SK-N-SH (cell line): Measurements from ENCODE around the gene PTCD1. TPM values are rescaled to one million over a fixed set of nuclear protein-coding genes. Genes with fewer than 3 reads are reported as not detected.
A peak's percentile ranks its signal among the peaks of the same experiment; 100 is the strongest.

Experiments
- CTCF ChIA-PET: fragments of 300-600, 350-600 bp; formaldehyde crosslinking; extraction: SDS; loops from one replicate; lab custom pipeline; 2021; lab: Yijun Ruan, JAX
- POLR2A ChIA-PET: fragments of 350-600 bp; sonication (Branson Sonifier 250); formaldehyde crosslinking; extraction: SDS; loops from one replicate; lab custom pipeline; 2020; ENCODE audit warnings: antibody characterized with exemption, inconsistent platforms; lab: Yijun Ruan, JAX
- DNase-seq: peaks from one replicate; pipeline ENCODE4 v3.0.0; 2012
- H2AFZ ChIP-seq: fragments of 200-600 bp; sonication (generic); 2 replicates; pipeline ENCODE4 v1.8.1; 2016; ENCODE audit warnings: antibody characterized with exemption, mild to moderate bottlenecking, low read depth
- H3F3A ChIP-seq: fragments of 200-600 bp; sonication (generic); replicated peaks from 2 replicates; pipeline ENCODE3; 2016; ENCODE audit warnings: antibody characterized with exemption, mild to moderate bottlenecking; ENCODE audit not compliant: insufficient read depth
- H3K27ac ChIP-seq, 2 experiments: fragments of 200-500 bp in 1 of 2; fragments of 200-600 bp in 1 of 2; sonication (Bioruptor generic) in 1 of 2; sonication (generic), shearing (Covaris generic) in 1 of 2; 2 replicates each; pipeline versions ENCODE4 v1.5.1 to v1.6.1; 2014 to 2016; ENCODE audit warnings: low read depth in 2 of 2, inconsistent platforms in 1 of 2, low read length in 1 of 2, mild to moderate bottlenecking in 1 of 2, mixed read lengths in 1 of 2
- H3K27me3 ChIP-seq: fragments of 200-600 bp; sonication (generic), shearing (Covaris generic); 2 replicates; pipeline ENCODE4 v1.6.1; 2016; ENCODE audit warnings: mixed run types; ENCODE audit not compliant: insufficient read depth
- H3K36me3 ChIP-seq, 2 experiments: fragments of 200-500 bp in 1 of 2; fragments of 200-600 bp in 1 of 2; sonication (Bioruptor generic) in 1 of 2; sonication (generic) in 1 of 2; replicated peaks in 1 of 2; 2 replicates each; pipeline versions ENCODE3 to v1.5.1; 2014 to 2016; ENCODE audit warnings: low read length in 1 of 2, mild to moderate bottlenecking in 1 of 2; ENCODE audit not compliant: insufficient read depth in 2 of 2, control insufficient read depth in 1 of 2
- H3K4me1 ChIP-seq, 2 experiments: fragments of 200-500 bp in 1 of 2; fragments of 200-600 bp in 1 of 2; sonication (Bioruptor generic) in 1 of 2; sonication (generic), shearing (Covaris generic) in 1 of 2; 2 replicates each; pipeline versions ENCODE4 v1.5.1 to v1.6.1; 2014 to 2016; ENCODE audit warnings: low read depth in 1 of 2, low read length in 1 of 2, mixed run types in 1 of 2; ENCODE audit not compliant: insufficient read depth in 2 of 2, control insufficient read depth in 1 of 2
- H3K4me2 ChIP-seq: fragments of 200-600 bp; sonication (generic), shearing (Covaris generic); 2 replicates; pipeline ENCODE4 v1.6.1; 2017; ENCODE audit warnings: mixed run types
- H3K4me3 ChIP-seq, 2 experiments: fragments of 200-500 bp in 1 of 2; fragments of 200-600 bp in 1 of 2; sonication (Bioruptor generic) in 1 of 2; sonication (generic), shearing (Covaris generic) in 1 of 2; 2 replicates each; pipeline versions ENCODE4 v1.5.1 to v1.8.1; 2014 to 2016; ENCODE audit warnings: low read depth in 2 of 2, inconsistent platforms in 1 of 2, low read length in 1 of 2, mild to moderate bottlenecking in 1 of 2, mixed read lengths in 1 of 2, moderate library complexity in 1 of 2
- H3K79me2 ChIP-seq: fragments of 200-600 bp; sonication (generic); 2 replicates; pipeline ENCODE4 v1.8.1; 2017; ENCODE audit warnings: mild to moderate bottlenecking; ENCODE audit not compliant: insufficient read depth
- H3K9ac ChIP-seq: fragments of 200-600 bp; sonication (generic); 2 replicates; pipeline ENCODE4 v1.6.1; 2017; ENCODE audit warnings: mixed run types
- H3K9me2 ChIP-seq: fragments of 200-600 bp; sonication (generic); 2 replicates; pipeline ENCODE4 v1.6.1; 2017; ENCODE audit warnings: mixed run types
- H3K9me3 ChIP-seq: fragments of 200-600 bp; sonication (generic); 2 replicates; pipeline ENCODE4 v1.6.1; 2017; ENCODE audit warnings: mixed run types, mild to moderate bottlenecking, moderate library complexity
- H4K20me1 ChIP-seq: fragments of 200-600 bp; sonication (generic); 2 replicates; pipeline ENCODE4 v1.6.1; 2017; ENCODE audit warnings: mild to moderate bottlenecking, mixed run types; ENCODE audit not compliant: insufficient read depth
- CHD2 ChIP-seq: fragments of 150-350 bp; IDR thresholded peaks from 2 replicates; pipeline ENCODE4 v1.6.1; 2018; ENCODE audit warnings: low read length; ENCODE audit not compliant: partially characterized antibody
- CTCF ChIP-seq: fragments of 200-600 bp; sonication (generic); IDR thresholded peaks from 2 replicates; pipeline ENCODE4 v1.6.1; 2017; ENCODE audit warnings: antibody characterized with exemption, mild to moderate bottlenecking, moderate library complexity
- ELF1 ChIP-seq: IDR thresholded peaks from 2 replicates; pipeline ENCODE4 v1.4.0; 2012
- EP300 ChIP-seq, 2 experiments: IDR thresholded peaks; 2 replicates each; pipeline versions ENCODE4 v1.4.0 to v1.6.1; 2012; ENCODE audit warnings: borderline replicate concordance in 1 of 2, low read depth in 1 of 2, low read length in 1 of 2
- FOXM1 ChIP-seq: IDR thresholded peaks from 2 replicates; pipeline ENCODE4 v1.4.0; 2012; ENCODE audit warnings: low read depth, mild to moderate bottlenecking
- GABPA ChIP-seq: IDR thresholded peaks from 2 replicates; pipeline ENCODE4 v1.4.0; 2012; ENCODE audit warnings: low read depth, mild to moderate bottlenecking
- JUND ChIP-seq: IDR thresholded peaks from 2 replicates; pipeline ENCODE4 v1.4.0; 2012
- MXI1 ChIP-seq: IDR thresholded peaks from 2 replicates; pipeline ENCODE4 v1.6.1; 2012; ENCODE audit warnings: mild to moderate bottlenecking, low read depth, low read length, improper control_type of control experiment
- PBX3 ChIP-seq: IDR thresholded peaks from 2 replicates; pipeline ENCODE4; 2012
- REST ChIP-seq: IDR thresholded peaks from 2 replicates; pipeline ENCODE4 v1.6.1; 2012; ENCODE audit warnings: mild to moderate bottlenecking, low read depth, low read length, moderate library complexity
- RFX5 ChIP-seq: IDR thresholded peaks from 2 replicates; pipeline ENCODE4 v1.6.1; 2012; ENCODE audit warnings: mild to moderate bottlenecking, improper control_type of control experiment, low read length
- TAF1 ChIP-seq: IDR thresholded peaks from 2 replicates; pipeline ENCODE4 v1.6.1; 2012; ENCODE audit warnings: low read depth, mild to moderate bottlenecking, low read length, moderate library complexity, borderline replicate concordance
- TCF12 ChIP-seq: IDR thresholded peaks from 2 replicates; pipeline ENCODE4 v1.4.0; 2012
- WGBS: methylation state at CpG from one replicate; pipeline ENCODE4 v1.1.6; 2017; ENCODE audit warnings: low lambda C conversion rate; 5-methylcytosine and 5-hydroxymethylcytosine counted together
- polyA plus RNA-seq, 3 experiments: library from polyadenylated mRNA; depleted of rRNA; stranded (reverse); fragments of >200 nt; gene quantifications; 2 replicates each; pipeline ENCODE4 v1.2.3, GENCODE V29; 2012

Gene PTCD1
- polyA plus RNA-seq, 1 of the 3 experiments (the other 2 are of a cell fraction): 8.2 TPM

GRCh38 chr7:99465421-99465768 lies 26.8 kb upstream of the PTCD1 start:
- no peaks in the 10 kb centered on the region for H3K9me3 ChIP-seq
- 7% methylated on average over 9 of the region's 9 CpGs for WGBS
- CTCF ChIA-PET: interaction anchor here (0.6 to 1.7 kb wide), 5 partner anchors 20 to 115 kb away, joined by 3 to 5 read pairs (median 3); no protein-coding TSS in a partner anchor
- H3K79me2 ChIP-seq: peaks cover 62% of the 10 kb centered on the region
- H4K20me1 ChIP-seq: peaks cover 16% of the 10 kb centered on the region
- peak overlapping the region; percentile 100 for H2AFZ ChIP-seq
- POLR2A ChIA-PET: interaction anchor here (0.6 to 1.1 kb wide), 4 partner anchors 10 to 636 kb away, joined by 3 to 6 read pairs (median 4); partner anchors contain the start of genes AP4M1 and MCM7
- H3F3A ChIP-seq: peaks cover 4% of the 10 kb centered on the region
- no peaks in the 10 kb centered on the region for H3K27me3 ChIP-seq
- peak overlapping the region; percentile 93 for H3K9ac ChIP-seq
- peaks cover 4 to 8% of the 10 kb centered on the region in 2 experiments; a peak in 2 of 4 replicates for H3K4me1 ChIP-seq
- TF ChIP-seq CTCF (no peak), CHD2 (no peak), EP300 (IDR thresholded peaks at IDR 0.05; ENCODE audit: borderline replicate concordance in 1 of 2, low read depth in 1 of 2, low read length in 1 of 2) (no peak), RFX5 (no peak), GABPA (no peak), JUND (no peak), ELF1 (no peak), REST (no peak), MXI1 (no peak), FOXM1 (no peak), PBX3 (no peak), TCF12 (no peak), TAF1 (no peak)
- peak overlapping the region; percentile 71 to 97 for H3K4me3 ChIP-seq
- no peak for DNase-seq
- peak overlapping the region; percentile 68 to 75 for H3K27ac ChIP-seq
- peaks cover 15 to 16% of the 10 kb centered on the region in 2 experiments for H3K36me3 ChIP-seq
- H3K9me2 ChIP-seq: no peaks in the 10 kb centered on the region
- H3K4me2 ChIP-seq: peak overlapping the region; percentile 95
